ENCODE data around the gene ASIP. TPM values are rescaled to one million over a fixed set of nuclear protein-coding genes. Genes with fewer than 3 reads are reported as not detected.

The ASIP gene
- total and polyA plus RNA-seq, 2 of the 13 experiments (the other 11 are each of a cell fraction or from before 2014, with no cell fraction given) = not detected

- TF ChIP-seq HMGXB3 (CRISPR knock-in tag; IDR thresholded peaks at IDR 0.05; ENCODE audit: borderline replicate concordance) (0 out of 2 replicates have a peak, but pooled peaks have one; percentile 51), CEBPG (CRISPR knock-in tag; IDR thresholded peaks at IDR 0.05) (0 out of 2 replicates have a peak, but pooled peaks have one; percentile 12), AHDC1 (CRISPR knock-in tag; IDR thresholded peaks at IDR 0.05; ENCODE audit: borderline replicate concordance) (no peak), PPARG (CRISPR knock-in tag; conservative IDR thresholded peaks at IDR 0.05) (0 out of 2 replicates have a peak, but pooled peaks have one; percentile 37), HCFC1 (IDR thresholded peaks at IDR 0.05; ENCODE audit: low read depth, low read length) (no peak)
- TF ChIP-seq, protein P1, sequence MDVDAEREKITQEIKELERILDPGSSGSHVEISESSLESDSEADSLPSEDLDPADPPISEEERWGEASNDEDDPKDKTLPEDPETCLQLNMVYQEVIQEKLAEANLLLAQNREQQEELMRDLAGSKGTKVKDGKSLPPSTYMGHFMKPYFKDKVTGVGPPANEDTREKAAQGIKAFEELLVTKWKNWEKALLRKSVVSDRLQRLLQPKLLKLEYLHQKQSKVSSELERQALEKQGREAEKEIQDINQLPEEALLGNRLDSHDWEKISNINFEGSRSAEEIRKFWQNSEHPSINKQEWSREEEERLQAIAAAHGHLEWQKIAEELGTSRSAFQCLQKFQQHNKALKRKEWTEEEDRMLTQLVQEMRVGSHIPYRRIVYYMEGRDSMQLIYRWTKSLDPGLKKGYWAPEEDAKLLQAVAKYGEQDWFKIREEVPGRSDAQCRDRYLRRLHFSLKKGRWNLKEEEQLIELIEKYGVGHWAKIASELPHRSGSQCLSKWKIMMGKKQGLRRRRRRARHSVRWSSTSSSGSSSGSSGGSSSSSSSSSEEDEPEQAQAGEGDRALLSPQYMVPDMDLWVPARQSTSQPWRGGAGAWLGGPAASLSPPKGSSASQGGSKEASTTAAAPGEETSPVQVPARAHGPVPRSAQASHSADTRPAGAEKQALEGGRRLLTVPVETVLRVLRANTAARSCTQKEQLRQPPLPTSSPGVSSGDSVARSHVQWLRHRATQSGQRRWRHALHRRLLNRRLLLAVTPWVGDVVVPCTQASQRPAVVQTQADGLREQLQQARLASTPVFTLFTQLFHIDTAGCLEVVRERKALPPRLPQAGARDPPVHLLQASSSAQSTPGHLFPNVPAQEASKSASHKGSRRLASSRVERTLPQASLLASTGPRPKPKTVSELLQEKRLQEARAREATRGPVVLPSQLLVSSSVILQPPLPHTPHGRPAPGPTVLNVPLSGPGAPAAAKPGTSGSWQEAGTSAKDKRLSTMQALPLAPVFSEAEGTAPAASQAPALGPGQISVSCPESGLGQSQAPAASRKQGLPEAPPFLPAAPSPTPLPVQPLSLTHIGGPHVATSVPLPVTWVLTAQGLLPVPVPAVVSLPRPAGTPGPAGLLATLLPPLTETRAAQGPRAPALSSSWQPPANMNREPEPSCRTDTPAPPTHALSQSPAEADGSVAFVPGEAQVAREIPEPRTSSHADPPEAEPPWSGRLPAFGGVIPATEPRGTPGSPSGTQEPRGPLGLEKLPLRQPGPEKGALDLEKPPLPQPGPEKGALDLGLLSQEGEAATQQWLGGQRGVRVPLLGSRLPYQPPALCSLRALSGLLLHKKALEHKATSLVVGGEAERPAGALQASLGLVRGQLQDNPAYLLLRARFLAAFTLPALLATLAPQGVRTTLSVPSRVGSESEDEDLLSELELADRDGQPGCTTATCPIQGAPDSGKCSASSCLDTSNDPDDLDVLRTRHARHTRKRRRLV (CRISPR knock-in tag; IDR thresholded peaks at IDR 0.05) = no peak
- TF ChIP-seq, protein P2, sequence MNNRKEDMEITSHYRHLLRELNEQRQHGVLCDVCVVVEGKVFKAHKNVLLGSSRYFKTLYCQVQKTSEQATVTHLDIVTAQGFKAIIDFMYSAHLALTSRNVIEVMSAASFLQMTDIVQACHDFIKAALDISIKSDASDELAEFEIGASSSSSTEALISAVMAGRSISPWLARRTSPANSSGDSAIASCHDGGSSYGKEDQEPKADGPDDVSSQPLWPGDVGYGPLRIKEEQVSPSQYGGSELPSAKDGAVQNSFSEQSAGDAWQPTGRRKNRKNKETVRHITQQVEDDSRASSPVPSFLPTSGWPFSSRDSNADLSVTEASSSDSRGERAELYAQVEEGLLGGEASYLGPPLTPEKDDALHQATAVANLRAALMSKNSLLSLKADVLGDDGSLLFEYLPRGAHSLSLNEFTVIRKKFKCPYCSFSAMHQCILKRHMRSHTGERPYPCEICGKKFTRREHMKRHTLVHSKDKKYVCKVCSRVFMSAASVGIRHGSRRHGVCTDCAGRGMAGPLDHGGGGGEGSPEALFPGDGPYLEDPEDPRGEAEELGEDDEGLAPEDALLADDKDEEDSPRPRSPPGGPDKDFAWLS (CRISPR knock-in tag; IDR thresholded peaks at IDR 0.05; ENCODE audit: borderline replicate concordance) = no peak
- TF ChIP-seq, protein P3, sequence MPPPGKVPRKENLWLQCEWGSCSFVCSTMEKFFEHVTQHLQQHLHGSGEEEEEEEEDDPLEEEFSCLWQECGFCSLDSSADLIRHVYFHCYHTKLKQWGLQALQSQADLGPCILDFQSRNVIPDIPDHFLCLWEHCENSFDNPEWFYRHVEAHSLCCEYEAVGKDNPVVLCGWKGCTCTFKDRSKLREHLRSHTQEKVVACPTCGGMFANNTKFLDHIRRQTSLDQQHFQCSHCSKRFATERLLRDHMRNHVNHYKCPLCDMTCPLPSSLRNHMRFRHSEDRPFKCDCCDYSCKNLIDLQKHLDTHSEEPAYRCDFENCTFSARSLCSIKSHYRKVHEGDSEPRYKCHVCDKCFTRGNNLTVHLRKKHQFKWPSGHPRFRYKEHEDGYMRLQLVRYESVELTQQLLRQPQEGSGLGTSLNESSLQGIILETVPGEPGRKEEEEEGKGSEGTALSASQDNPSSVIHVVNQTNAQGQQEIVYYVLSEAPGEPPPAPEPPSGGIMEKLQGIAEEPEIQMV (CRISPR knock-in tag; IDR thresholded peaks at IDR 0.05; ENCODE audit: low read depth) = no peak; the same call in 1 of the 2 replicates
Measured at GRCh38 chr20:34215711-34216381, 25.4 kb upstream of the ASIP start (continued).

Measured in HepG2 (cell line).